ENCODE data around the gene CEBPE.

Gene CEBPE

DNA sequence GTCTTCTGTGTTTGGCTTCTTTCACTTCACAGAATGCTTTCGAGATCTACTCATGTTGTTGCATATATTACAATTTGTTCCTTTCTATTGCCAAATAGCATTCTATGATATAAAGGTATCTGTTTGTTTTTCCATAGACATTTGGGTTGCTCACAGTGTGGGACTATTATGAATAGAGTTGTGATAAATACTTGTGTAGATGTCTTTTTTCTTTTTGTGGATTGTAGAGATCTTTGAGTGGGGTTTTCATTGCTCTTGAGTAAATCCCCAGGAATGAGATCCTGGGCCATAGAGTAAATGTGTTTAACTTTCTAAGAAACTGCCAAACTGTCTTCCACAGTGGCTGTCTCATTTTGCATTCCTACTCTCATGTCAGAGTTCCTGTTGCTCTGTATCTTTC, 24.9 kb upstream of the CEBPE start:
- DNase-seq (ENCODE audit: low read depth in 3 of 3): no peak

DNA sequence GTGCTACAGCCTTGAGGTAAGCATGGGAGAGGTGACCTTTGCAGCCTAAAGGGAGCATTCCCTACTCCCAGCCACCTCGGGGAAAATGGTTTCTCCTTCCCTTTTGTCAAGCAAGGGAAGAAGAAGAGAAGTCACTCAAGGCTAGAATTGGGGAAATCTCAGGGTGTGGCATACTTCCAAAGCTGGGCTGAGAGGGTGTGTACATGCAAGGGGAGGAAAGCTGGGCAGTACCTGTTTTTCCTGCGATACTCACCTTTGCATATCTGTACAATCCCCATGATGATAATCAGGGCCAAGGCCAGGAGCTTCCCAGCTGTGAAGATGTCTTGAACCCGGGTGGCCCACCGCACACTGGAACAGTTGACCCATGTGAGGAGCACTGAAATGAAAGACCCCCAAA, 23.8 kb upstream of the CEBPE start:
- DNase-seq (ENCODE audit: low read depth in 3 of 3): no peak

DNA sequence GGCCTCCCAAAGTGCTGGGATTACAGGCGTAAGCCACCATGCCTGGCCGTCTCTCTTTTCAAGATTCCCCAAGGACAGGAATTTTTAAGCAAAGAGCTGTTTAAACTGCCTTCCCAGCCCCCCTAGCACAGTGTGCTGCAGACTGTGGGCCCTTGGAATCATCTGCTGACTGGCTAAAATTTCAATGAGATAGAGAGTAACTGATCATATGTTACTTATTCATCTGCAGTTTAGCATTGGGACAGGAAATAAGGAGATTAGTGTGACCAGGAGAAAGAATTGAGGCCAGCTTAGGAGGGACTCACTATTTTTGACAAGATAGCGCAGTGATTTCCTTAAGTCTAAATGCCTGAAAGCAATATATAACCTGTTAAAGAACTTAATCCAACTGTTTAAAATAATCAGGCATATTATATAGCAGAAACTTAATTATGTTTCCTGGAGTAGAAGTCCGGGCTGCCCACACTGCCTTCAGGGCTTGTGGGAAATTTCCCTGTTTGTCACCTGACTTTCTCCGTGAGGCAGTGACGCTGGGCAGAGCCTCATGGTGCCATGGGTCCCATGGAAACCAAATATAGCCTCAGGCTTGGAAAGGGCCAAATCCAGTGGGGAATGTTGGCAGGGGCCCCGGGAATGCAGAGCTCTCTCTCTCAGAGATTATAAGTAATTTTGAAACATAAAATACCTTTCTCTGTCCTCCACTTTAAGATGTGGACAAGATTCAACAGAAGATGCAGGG, 22.8 kb upstream of the CEBPE start:
- no peak for DNase-seq (ENCODE audit: low read depth in 3 of 3)

DNA sequence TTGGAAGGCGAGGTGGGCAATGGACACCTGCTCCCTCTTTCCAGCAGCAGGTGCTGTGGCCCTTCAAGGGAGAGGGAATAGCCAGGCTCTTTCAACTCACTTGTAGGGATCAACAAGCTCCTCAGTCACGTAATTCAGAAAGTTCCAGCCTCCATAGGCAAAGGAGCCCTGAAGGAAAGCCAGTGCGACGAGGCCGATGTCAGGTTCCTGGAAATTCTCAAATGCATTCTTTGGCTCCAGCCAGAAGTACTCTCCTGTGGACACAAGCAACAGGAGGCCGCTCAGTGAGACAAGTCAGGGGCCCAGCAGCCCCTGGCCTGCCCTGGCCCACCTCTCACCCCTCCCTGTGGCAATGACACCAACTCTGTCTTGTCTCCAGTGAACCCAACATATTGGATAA, 21.3 kb upstream of the CEBPE start:
- no peak for DNase-seq (ENCODE audit: low read depth in 3 of 3)

DNA sequence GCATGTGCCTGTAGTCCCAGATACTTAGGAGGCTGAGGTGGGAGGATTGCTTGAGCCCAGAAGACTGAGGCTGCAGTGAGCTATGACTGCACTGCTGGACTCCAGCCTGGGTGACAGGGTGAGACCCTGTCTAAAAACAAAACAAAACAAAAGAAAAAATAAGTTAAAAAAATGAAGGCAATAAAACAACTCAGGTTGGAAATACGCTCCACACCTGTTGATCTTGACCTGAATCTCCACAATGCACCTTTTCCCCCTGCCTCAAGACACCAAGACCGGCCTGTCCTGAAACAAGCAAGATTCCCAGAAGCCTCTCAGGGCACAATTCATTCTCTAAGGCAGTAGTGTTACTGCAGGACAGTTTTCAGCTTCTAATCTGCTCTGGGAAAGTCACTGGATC, 20.8 kb upstream of the CEBPE start:
- DNase-seq (ENCODE audit: low read depth in 3 of 3): no peak

DNA sequence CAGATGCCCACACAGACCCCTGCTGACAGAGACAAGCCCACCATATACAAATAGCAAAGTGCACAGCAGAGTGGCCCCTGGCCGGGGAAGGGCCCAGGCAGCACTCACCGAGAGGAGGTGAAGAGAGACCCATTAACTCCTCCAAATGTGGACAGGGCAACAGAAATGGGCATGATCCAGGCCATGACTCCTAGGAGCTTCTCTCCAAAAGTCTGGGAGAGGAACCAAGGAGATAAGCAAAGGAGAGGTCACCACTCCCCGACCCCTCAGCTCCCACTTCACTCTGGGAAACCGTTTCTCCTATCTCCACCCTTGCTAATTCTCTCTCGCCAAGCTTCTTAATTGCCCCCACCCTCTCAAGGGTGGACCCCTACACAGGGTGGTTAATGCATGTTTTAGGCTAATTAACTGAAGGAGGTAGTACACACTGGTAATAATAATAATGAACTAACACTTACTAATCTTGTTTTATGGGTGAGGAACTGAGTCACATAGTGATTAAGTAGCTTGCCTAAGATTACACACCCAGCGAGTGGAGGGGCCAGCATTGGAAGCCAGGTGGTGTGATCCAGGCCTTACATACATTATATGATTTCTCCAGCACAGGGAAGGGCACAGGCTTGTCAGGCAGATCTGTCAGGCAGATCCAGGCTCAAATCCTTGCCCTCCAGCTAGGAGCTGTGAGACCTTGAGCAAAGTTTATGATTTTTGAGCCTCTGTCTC, 18.9 kb upstream of the CEBPE start:
- DNase-seq (ENCODE audit: low read depth in 3 of 3): no peak

DNA sequence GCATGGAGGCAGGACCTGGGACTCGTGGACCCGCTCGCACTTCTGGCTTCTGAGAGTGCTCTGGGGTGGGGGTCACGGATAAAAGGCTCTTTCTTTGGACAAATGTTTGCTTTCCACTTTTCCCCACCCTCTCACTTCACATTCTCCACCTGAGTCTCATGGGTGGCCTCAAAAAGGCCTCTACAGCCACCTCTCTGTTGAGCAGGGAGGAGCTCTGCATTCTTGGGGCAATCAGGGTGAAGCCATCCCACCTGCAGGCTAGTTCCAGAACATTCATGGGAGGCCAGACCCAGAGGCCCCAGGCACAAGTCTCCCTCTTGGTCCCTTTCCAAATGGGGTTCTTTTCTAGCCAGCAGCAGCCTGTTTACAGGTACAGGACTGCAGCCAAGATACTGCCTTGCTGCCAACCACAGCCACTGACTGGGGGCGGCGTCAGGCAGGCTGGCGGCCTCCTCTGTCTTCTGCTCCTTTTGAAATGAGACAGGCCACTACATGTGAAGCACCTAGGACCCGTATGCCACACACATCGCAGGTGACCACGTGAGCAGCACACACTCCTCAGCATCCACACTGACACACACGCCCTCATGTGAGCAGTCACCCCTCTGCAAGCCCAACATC, 18.2 kb upstream of the CEBPE start:
- no peak for DNase-seq (ENCODE audit: low read depth in 3 of 3)

DNA sequence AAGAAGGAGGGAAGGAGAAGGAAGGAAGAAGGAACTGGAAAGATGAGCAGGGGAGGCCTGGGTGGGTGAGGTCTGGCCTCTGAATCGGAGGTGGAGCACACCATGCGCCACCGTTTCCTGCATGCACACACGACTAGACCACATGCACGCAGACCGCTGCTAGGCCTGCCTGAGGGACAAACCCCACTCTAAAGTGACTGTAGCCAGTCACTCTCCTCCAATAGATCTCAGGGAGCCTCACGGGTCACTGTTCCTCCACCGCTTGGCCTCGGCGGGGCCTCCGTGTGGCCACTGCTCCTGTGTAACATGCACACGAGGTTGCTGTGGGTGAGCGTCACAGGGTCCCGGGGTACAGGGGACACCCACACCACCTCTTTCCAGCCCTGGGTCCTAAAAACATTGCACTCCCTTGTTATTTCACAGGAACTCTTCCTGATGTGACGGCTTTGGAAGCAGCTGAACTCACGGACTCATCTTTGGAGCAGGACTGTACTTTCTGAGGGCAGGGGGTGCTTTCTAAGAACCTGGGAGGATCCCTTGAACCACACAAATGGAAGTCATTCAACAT, 17.6 kb upstream of the CEBPE start:
- DNase-seq (ENCODE audit: low read depth in 3 of 3): no peak

DNA sequence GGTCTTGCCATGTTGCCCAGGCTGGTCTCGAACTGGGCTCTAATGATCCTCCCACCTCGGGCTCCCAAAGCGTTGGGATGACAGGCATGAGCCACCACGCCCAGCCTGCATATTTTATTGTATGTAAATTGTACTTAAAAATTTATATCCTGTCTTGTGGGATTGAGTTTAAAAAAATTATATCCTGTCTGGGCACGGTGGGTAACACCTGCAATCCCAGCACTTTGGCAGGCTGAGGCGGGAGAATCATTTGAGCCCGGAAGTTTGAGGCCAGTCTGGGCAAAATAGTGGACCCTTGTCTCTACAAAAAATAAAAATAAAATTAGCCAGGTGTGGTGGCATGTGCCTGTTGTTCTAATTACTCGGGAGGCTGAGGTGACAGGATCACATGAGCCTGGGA, 13.9 kb upstream of the CEBPE start:
- no peak for DNase-seq (ENCODE audit: low read depth in 3 of 3)

DNA sequence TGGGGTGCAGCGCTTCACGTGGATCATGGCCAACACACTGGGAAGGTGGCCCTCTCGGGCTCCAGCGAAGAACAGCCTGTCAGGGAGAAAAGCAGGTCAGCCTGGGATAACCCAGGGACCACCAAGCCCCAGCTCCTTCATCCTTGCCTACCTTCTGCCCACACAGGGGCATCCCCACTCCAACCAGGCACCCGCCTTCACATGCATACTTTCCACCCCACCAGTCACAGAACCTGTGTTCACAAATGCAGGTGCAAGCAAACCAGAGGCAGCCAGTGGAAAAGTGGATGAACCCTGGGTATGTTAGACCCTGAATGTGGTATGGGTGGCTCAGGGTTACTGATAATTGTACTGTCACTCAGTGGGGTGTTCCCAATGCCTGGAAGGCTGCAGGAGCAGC, 12.4 kb upstream of the CEBPE start:
- DNase-seq (ENCODE audit: low read depth in 3 of 3): no peak

DNA sequence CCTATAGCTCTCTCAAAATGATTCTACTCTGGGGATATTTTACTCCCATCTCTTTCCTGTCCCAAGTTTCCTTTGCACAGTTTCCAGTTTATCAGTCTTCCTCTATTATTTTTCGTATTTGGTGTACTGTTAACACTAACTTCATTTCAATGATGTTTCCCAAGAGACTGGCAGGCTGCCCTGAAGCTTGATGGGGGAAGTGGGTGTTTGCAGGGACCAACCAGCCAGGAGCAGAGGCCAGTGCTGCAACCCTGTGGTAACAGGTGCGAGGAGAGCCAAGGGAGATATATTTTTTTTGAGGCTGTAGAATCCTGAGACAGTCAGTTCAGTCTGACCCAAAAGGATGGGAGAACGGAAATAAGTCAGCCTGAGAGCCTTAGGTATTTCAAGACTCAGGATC, 11.8 kb upstream of the CEBPE start:
- DNase-seq (ENCODE audit: low read depth in 3 of 3): no peak

DNA sequence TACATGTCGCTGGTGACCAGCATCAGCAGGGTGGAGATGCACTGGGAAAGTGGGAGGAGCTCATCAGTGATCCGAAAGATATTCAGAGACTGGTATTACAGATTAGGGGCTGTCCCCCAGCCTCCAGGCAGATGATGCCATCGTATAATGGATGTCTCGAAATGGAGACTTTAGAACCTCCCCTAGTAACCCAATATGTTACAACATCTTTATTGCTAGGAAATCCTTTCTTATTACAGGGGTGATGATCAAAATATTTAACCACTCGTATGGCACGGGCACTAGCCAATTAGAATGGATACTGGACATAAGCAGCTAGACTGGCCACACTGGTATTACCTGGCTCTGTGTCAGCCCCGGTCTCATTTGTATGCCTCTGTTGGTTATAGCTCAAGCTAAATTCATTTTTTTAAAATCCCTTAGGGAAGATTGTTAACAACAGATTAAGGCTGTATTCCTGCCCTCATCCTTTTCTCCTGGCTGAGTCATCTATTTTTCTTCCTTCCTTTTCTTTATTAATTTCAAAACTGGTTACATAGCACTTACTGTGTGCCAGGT, 10.8 kb upstream of the CEBPE start:
- no peak for DNase-seq (ENCODE audit: low read depth in 3 of 3)

DNA sequence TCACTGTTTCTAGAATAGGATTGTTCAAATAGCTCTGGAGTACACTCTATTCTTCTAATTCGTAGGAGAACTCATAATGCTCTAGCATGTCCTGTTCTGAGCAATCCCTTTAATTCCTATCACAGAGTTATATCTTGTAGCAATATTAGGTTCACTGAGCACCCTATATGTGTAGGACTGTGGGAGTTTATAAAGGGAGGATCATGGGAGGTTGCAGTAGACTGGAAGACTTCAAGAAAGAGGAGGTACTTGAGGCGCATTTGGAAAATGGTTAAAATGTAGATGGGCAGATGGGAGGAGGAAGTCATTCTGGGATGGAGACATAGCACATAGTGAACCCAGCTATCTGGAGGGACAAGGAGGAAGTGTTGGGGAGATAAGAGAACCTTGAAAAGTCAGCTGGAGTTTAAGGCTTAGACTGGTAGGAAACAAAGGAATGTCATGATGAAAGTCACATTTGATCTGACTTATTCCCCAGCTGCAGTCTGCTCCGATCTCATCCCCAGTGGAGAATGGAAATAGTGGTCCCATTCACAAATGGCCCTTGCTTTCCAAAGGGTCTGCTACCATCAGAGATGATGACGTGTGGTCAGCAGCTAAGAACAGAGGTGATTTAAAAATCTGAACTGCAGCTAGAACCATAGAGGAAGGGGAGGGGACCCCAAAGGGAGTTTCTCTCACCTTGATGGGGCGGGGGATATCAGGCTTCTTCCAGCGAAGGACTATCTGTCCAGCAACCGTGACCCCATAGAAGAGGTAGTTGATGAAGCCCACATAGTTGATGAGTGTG, 10.1 kb upstream of the CEBPE start:
- no peak for DNase-seq (ENCODE audit: low read depth in 3 of 3)

DNA sequence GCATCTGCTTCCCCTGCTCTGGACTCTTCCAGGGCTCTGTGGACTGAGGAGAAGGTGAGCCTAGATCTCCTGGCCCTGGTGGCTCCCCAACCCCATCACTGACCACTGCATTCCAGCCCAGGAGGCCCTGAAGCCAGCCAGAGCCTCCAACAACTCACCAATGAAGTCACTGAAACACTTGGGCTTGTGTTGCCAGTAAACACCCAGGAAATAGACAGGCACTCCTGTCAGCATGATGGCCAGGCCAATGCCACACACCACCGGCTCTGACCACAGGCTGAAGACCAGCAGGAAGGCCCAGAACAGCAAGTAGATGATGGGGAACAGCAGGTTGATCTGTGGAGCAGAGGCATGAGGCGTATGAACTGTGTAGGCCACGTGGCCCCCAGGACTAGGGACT, 8.8 kb upstream of the CEBPE start:
- no peak for DNase-seq (ENCODE audit: low read depth in 3 of 3)

DNA sequence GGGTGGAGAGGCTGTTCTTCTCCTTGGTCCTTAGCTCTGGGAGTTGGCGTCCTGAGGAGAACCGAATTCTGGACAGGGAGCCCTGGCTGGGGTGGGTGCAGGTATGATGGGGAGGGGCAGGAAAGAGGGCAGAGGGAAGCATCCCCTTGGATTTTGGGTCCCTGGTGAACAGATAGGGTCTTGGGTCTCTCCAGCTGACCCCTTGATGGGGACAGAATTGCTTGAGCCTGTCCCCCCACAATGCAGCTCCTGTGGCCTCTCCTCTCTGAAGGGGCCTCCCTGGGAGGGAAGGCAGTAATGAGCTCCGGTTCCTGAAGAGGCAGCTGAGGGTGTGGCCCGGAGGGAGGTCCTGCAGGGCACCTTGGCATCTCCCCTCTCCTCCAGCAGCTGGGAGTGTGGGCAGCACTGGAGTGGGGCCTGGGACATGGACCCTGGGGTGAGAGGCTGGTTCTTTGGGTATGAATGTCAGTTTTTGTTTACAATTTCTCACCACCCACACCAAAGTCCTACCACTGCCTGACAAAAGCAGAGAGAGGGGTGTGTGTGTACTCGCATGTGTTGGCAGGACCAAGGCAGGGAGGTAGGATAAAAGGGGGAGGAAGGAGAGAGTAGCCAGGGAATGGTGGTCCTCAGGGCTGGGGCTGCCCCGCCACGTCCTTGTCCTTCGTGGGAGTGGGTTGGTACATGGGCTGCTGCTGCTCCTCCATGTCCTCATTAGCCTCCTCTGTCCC, 7.7 kb upstream of the CEBPE start:
- no peak for DNase-seq (ENCODE audit: low read depth in 3 of 3)

DNA sequence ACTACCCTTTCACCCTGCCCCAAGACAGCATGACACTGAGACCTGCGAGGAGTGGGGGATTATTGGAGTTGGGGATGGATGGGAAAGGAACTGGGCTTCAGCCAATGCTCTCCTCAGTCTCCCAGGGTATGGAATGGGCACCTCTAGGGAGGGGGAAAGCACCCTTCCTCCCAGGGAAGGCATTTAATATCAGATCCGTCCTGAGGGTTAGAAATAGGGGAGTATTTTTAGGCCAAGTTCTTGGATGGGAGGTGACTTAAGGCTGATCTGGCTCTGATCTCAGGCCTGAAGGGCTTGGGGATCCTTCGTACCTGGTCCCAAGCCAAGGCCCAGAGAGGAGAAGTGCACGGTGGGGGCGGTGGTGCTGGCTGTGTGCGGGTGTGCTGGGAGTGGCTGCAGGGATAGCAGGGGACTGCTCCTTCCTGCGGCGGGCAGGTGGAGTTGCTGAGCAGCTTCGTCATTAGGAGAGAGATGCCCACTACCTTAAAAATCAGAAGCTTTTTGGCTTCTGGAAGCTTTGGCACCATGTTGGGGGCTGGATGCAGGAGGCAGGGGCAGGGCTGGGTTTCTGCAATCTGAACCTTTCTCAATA, 7.0 kb upstream of the CEBPE start:
- DNase-seq (ENCODE audit: low read depth in 3 of 3): no peak

DNA sequence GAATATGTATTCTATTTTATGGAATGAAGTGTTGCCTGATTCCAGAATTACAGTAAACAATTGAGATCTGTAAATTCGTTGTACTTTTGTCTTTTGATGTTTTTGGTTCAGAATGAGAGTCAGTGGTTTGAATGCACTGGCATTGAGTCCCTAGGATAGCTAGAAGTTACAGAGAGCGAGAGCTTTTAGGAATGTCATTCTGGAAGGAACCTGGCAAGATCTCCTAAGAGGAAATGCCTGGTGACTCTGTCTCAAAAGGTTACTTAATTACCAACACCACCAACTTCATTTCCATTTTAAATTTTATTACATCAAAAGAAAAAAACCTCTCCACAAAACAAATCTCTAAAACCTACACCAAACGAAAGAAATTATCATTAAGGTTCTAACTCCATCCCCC, 6.0 kb upstream of the CEBPE start:
- DNase-seq (ENCODE audit: low read depth in 3 of 3): no peak

DNA sequence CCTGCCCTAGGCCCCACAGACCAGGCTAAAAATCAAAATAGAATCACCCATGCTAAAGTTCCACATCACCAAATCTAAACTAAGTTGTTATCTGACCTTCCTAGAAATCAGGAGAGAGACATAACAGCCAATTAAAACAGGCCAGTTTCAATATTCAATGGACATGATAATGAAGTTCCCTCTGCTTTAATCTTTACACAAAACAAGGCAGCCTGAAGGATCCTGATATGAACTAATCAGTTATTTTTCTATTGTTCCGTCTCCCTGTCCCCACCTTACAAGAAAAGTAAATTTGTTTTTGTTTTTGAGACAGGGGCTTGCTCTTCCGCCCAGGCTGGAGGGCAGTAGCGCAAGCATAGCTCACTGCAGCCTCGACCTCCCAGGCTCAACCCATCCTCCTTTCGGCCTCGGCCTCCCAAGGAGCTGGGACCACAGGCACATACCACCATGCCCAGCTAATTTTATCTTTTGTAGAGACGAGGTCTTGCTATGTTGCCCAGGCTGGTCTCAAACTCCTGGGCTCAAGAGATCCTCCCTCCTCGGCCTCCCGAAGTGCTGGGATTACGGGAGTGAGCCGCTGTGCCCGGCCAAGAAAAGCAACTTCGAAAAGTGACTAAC, 5.4 kb upstream of the CEBPE start:
- DNase-seq (ENCODE audit: low read depth in 3 of 3): no peak

DNA sequence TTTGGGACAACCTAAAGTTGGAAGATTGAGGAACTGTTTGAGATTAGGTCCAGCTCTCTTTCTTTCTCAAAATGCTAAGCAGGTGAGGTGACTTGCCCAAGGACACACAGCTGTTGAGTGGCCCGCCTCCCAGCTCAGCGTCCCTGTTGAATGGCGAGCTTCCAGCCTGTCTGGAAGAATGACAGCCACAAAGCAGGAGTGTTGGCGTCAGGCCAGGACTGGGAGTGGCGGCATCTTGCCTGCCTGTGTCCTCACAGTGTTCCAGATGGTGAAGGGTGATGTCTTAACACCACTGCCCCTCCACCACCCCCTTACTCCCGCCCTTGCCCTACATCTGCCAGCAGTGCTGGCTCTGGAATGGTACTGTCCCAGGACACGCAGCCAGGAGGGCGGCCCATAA, 4.4 kb upstream of the CEBPE start:
- DNase-seq (ENCODE audit: low read depth in 3 of 3): no peak

DNA sequence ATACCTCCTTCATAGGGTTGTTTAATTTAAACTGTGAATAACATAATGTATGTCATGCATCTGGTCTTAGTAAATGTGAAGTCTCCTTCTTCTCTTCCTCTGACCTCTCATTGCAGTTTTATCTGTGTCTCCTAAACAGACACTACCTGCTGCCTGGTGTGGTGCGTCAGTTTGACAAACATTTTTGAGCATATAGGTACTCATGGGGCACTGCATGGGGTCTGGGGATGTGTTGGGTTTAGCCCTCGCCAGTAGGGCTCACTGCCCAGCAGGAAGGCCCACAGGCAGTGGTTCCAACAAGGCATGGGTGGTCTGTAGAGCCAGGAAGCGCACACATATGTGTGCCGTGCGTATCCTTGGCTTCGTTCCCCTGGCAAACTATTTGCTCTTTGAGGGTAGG, 3.0 kb upstream of the CEBPE start:
- no peak for DNase-seq (ENCODE audit: low read depth in 3 of 3)

Measured in stimulated activated CD4-positive, alpha-beta T cell treated with anti-CD3 and anti-CD28 coated beads, TNF-alpha, amount 100 ng/mL, for 24 hours (primary cell).